Colonic mucosa (tissue), 4 donors: Measurements from ENCODE around the gene UQCR11. TPM values are rescaled to one million over a fixed set of nuclear protein-coding genes. Genes with fewer than 3 reads are reported as not detected.

Source experiments
- DNase-seq: peaks from one replicate; pipeline ENCODE4 v3.0.0-alpha.2; 2020
- H3K27ac ChIP-seq: fragments of 200-600 bp; one replicate; pipeline ENCODE4 v1.8.0; 2021
- H3K27me3 ChIP-seq: fragments of 200-600 bp; one replicate; pipeline ENCODE4 v1.8.0; 2021
- H3K36me3 ChIP-seq: fragments of 200-600 bp; one replicate; pipeline ENCODE4 v1.8.0; 2021
- H3K4me1 ChIP-seq: fragments of 200-600 bp; one replicate; pipeline ENCODE4 v1.8.0; 2021; ENCODE audit warnings: mild to moderate bottlenecking
- H3K4me3 ChIP-seq: fragments of 200-600 bp; one replicate; pipeline ENCODE4 v1.8.0; 2021
- H3K9ac ChIP-seq, 2 donors: one replicate each; pipeline ENCODE4 v1.7.0; 2013; ENCODE audit warnings: control low read depth in 2 of 2, low read depth in 2 of 2, low read length in 2 of 2
- H3K9me3 ChIP-seq: fragments of 200-600 bp; one replicate; pipeline ENCODE4 v1.8.0; 2021
- intact Hi-C: fragments of 100-400 bp; cut with DNase I; formaldehyde crosslinking; loops from one replicate; pipeline ENCODE4 v1.14.1; 2022
- total RNA-seq, 2 donors: library from RNA; stranded (reverse); fragmentation: NEBNext Ultra II Directional in 1 of 2; extraction: Animal tissue kit (Norgen Biotek cat#: 25700) in 1 of 2; gene quantifications; one replicate each; pipeline ENCODE4 v1.2.1, GENCODE V29; 2021
- TF ChIP-seq, protein P1 (sequence below): fragments of 200-600 bp; IDR thresholded peaks from one replicate; pipeline ENCODE4 v1.8.0; 2022; ENCODE audit warnings: antibody characterized with exemption, mild to moderate bottlenecking
- donor health status: healthy.
- donor health status: DM: no; HTN: no; CAD: no.
- donor health status: DM: no; HTN: no; CAD: no.

The UQCR11 gene
- total RNA-seq, 2 donors from 2014 or later: 325 to 336 TPM

DNA sequence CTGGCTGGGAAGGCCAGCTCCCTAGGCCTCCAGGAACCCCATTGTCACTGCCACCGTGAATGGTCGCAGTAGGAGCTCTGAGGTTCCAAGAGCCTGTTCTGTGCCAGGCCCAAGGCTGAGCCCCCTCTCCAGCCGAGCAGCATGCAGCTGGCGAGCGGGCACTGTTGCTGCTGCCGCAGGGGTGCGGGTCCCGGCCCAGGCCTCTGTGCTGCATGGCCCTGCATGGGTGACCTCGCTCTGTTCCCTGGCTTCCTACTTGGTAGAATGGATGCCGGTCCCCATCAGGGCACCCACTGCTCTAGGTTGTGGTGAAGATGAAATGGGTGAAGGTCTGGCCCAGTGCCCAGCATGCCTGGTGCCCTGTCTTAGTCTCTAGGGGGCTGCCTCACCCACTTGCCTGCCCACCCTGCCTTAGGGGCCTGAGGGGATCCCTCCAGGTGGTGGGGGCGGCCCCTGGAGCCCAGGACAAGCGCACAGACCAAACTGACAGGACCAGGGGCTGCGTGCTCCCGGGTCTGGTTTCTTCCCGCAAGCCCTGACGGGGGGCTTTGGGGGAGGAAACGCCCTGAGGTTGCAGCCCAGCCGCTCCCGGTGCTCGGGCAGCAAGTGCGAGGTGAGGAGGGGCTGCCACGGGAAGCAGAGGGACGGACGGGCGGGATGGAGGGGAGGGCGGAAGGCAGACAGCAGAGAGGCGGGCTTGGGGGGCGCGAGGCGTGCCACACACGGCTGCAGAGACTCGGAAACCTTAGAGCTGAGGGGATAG lies 8.7 kb upstream of the UQCR11 start:
- no peak overlapping the region for H3K27ac ChIP-seq
- intact Hi-C loops: no loop called here

DNA sequence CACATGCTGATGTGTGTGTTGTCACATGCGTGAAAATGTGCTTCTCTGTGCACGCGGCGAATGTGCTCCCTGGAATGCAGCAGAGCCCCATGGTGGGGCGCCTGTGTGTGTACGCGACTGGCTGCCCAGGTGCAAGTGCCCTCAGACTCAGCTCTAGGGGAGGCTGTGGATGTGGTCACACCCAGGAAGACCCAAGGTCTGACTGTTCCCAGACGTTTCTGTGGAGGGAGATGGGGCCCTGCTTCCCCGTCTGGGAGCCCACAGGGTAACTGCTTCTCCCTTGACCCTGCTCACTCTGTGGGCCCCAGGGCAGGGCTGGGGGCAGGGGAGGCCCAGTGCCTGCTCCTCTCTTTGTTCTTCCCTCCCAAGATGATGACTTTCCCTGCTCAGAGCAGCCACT lies 7.9 kb upstream of the UQCR11 start:
- Histone ChIP-seq H3K9me3 (no peaks in the 10 kb centered on the region), H3K4me1 (no peaks in the 10 kb centered on the region), H3K9ac (no peak overlapping the region), H3K36me3 (peaks cover 4% of the 10 kb centered on the region), H3K27ac (no peak overlapping the region), H3K27me3 (no peaks in the 10 kb centered on the region), H3K4me3 (no peak overlapping the region)
- no peak for DNase-seq
- intact Hi-C loops: no loop called here
- TF ChIP-seq, protein P1, sequence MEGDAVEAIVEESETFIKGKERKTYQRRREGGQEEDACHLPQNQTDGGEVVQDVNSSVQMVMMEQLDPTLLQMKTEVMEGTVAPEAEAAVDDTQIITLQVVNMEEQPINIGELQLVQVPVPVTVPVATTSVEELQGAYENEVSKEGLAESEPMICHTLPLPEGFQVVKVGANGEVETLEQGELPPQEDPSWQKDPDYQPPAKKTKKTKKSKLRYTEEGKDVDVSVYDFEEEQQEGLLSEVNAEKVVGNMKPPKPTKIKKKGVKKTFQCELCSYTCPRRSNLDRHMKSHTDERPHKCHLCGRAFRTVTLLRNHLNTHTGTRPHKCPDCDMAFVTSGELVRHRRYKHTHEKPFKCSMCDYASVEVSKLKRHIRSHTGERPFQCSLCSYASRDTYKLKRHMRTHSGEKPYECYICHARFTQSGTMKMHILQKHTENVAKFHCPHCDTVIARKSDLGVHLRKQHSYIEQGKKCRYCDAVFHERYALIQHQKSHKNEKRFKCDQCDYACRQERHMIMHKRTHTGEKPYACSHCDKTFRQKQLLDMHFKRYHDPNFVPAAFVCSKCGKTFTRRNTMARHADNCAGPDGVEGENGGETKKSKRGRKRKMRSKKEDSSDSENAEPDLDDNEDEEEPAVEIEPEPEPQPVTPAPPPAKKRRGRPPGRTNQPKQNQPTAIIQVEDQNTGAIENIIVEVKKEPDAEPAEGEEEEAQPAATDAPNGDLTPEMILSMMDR: no peak

More for the DNA sequence above, 8.7 kb upstream of the UQCR11 start:
- Histone ChIP-seq H3K4me3 (no peak overlapping the region), H3K36me3 (peaks cover 4% of the 10 kb centered on the region), H3K4me1 (no peaks in the 10 kb centered on the region), H3K9me3 (no peaks in the 10 kb centered on the region), H3K9ac (no peak overlapping the region), H3K27me3 (no peaks in the 10 kb centered on the region)
- TF ChIP-seq, protein P1: no peak
- no peak for DNase-seq

DNA sequence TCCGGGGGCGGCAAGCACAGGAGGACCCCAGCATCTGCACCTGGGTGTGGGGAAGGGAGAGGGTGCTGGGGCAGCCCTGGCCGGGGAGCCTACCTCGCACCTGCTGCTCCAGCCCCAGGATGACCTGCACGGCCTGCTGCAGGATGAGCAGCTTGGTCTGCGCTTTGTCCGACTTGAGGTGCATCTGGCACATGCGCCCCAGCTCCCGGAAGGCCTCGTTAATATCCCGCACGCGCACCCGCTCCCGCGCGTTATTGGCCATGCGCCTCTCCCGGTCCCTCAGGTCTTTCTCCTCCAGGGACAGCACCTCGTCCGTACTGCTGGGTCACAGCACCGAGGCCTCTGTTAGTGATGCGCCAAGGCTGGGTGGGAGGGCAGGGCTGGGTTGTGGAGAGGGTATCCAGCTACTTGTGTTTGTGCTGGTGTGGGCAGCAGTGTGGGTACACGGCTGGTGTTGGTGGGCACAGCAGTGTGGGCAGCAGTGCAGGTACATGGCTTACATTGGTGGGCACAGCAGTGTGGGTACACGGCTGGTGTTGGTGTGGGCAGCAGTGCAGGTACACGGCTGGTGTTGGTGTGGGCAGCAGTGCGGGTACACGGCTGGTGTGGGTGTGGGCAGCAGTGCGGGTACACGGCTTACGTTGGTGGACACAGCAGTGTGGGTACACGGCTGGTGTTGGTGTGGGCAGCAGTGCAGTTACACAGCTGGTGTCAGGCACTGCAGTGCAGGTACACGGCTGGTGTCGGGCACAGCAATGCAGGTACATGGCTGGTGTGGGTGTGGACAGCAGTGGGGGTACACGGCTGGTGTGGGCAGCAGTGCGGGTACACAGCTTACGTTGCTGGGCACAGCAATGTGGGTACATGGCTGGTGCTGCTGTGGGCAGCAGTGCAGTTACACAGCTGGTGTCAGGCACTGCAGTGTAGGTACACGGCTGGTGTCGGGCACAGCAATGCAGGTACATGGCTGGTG lies 7.1 kb upstream of the UQCR11 start:
- H3K27me3 ChIP-seq: no peaks in the 10 kb centered on the region
- TF ChIP-seq, protein P1: no peak
- no peak overlapping the region for H3K9ac ChIP-seq
- no peaks in the 10 kb centered on the region for H3K4me1 ChIP-seq
- H3K27ac ChIP-seq: no peak overlapping the region
- intact Hi-C loops: no loop called here
- no peaks in the 10 kb centered on the region for H3K9me3 ChIP-seq
- H3K4me3 ChIP-seq: no peak overlapping the region
- peaks cover 4% of the 10 kb centered on the region for H3K36me3 ChIP-seq
- DNase-seq: no peak

DNA sequence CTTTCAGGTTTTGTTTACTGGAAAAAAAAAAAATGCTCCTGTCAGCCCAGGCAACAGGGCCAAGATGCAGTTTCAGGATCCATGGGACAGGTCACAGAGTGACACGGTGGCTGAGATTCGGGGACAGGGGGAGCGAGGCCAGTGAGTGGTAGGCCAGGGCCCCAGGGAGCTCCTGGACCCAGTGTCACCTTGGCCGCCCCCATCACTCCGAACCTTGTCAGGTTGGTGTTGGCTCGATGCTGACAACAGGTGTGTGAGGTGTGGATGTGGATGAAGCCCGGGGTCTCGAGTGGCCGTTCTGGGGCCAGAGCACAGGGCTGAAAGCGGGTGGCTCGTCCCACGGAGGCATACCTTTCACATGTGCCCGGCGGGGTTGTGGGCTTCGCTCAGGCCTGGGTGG lies 6.1 kb upstream of the UQCR11 start:
- intact Hi-C loops: no loop called here
- Histone ChIP-seq H3K4me1 (no peaks in the 10 kb centered on the region), H3K27me3 (no peaks in the 10 kb centered on the region), H3K27ac (no peak overlapping the region), H3K36me3 (peaks cover 4% of the 10 kb centered on the region), H3K4me3 (no peak overlapping the region), H3K9ac (no peak overlapping the region), H3K9me3 (no peaks in the 10 kb centered on the region)
- DNase-seq: no peak
- TF ChIP-seq, protein P1: no peak

DNA sequence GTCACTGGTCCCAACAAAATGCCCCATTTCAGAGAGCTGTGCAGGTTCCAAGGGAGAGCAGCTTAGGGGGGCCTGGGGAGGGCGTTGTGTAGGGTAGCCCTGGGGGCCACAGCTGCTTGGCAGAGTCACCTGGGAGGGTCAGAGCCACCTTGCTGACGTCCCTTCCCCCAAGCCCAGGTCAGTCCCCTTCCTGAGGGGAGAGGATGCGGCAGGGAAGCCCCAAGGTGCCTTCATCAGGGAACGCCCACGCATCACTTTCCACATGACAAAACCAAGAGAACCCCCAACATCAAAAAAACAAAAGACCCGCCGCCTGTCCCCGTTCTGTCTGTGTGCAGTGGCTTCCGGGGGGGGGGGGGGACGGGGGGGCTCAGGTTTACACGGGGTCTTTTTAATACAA lies 5.3 kb upstream of the UQCR11 start:
- intact Hi-C loops: no loop called here
- Histone ChIP-seq H3K27me3 (no peaks in the 10 kb centered on the region), H3K27ac (no peak overlapping the region), H3K4me3 (no peak overlapping the region), H3K36me3 (peaks cover 4% of the 10 kb centered on the region), H3K4me1 (no peaks in the 10 kb centered on the region), H3K9me3 (no peaks in the 10 kb centered on the region), H3K9ac (no peak overlapping the region)
- DNase-seq: no peak
- TF ChIP-seq, protein P1: no peak
